Stimulated activated CD4-positive, alpha-beta T cell treated with anti-CD3 and anti-CD28 coated beads, Interleukin-2, amount 100 ng/mL, for 48 hours (primary cell): ENCODE results near the gene PIK3AP1.
"Not testable (repeated sequence)": the region's sequence is repeated elsewhere in the genome, so short reads cannot be mapped to it uniquely, and the experiment has no call there.

Experiments used
- DNase-seq, 2 donors: peaks; one replicate each; pipeline ENCODE4 v3.0.0-alpha.2; 2020

PIK3AP1 gene

GRCh38 chr10:96695975-96696634, 24.2 kb downstream of the PIK3AP1 start:
- DNase-seq: no peak

- DNase-seq: no peak
Observed at GRCh38 chr10:96695366-96695765, 24.9 kb downstream of the PIK3AP1 start.

GRCh38 chr10:96693431-96693830, 26.9 kb downstream of the PIK3AP1 start:
- DNase-seq: no peak

DNA sequence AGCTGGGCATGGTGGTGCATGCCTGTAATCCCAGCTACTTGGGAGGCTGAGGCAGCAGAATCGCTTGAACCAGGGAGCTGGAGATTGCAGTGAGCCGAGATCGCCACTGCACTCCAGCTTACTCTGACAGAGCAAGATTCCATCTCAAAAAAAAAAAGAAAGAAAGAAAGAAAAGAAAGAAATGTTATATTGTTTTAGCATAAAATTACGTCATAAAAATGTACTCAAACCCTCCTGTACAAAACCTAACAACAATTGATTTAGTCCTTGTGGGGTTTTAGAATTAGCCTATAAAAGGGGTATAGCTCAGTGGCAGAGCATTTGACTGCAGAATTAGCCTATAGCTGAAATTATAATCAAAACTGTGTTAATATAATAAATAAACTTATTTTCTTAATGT, 27.9 kb downstream of the PIK3AP1 start:
- DNase-seq: no peak

DNA sequence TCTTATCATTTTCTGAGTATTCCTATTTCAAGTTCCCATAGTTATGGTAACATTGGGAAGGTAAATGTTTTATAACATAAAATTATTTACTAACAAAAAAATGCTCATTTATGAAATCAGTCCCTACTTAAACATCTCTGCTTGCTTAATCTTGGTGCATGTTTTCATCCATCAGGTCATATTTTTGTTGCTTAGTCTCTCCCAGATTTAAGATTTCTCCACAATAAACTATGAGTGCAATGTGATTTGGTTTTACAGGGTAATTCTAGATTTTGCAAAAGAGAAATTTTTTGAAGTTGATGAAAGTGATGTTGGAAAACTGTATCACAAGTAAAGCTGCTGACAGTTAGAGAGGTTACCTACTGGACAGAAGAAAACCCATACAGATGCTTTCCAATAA, 28.6 kb downstream of the PIK3AP1 start:
- no peak for DNase-seq

GRCh38 chr10:96690755-96691730, 29.3 kb downstream of the PIK3AP1 start:
- DNase-seq: no peak

- DNase-seq: no peak
Observed at GRCh38 chr10:96688789-96689188, 31.5 kb downstream of the PIK3AP1 start.

DNA sequence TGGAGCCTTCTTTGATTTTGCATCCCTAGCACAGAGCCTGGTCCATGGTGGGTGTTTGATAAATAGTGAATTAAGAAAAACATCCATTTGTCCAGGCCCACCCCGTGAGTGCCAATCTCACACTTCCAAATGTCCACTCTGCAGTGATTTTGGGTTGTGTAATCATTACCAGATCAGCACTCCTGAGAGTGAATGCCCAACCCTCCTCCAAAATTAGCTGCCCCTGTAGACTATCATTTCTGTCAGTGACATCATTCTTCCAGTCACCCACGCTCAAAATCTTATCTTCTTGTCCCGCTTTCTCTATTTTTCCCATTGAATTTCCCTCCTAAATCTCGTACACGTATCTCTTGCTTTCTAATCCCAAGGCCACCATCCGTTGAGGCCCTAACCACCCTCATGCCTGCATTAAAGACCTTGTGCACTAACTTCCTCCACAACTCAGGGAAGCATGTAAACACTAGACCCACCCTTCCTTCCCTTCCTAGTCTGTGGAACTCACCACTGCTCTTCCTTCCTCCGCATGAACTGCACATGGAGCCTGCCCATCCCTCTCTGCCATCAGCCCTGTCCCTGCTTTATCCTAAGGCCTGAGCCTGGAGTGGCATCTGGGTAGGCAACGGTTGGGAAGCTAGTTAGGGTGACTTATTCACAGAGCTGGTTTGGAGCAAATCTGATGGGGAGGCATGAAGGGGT, 32.8 kb downstream of the PIK3AP1 start:
- no peak for DNase-seq

DNA sequence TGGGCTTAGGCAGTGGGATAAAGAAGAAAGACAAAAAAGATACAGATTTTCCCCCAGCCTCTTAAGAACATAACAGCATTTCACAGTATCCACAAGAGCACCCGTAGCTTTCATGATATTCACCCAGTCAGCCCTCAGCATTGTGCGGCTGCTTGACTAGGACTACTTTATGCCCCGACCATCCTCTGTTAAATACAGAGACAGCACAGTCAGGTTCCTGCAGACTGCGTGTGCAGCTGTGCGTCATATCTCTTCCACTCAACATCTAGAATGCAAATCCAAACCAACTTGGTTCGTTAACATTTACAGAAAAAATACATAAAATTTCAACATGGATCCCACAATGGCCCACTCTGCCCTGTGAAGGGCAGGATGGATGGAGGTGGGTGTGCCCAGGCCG, 33.8 kb downstream of the PIK3AP1 start:
- DNase-seq: no peak

DNA sequence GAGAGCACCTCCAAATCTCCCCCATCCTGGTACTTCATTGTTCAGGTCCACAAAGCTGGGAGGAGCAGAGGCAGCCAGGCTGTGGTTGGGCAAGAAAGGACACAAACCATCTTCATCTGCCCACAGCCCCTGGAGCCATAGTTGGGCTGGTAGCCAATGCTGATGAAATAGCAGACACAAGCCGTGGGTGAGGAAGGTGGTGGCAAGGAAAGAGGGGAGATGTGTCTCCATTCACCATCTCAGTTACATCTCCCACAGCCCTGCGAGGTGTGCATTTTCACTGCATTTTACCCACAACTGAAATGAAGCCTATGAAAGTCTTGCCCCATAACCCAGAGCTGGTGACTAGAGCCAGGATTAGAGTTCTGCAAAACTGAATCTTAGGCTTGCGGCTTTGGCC, 35.0 kb downstream of the PIK3AP1 start:
- no peak for DNase-seq

GRCh38 chr10:96684826-96685225, 35.5 kb downstream of the PIK3AP1 start:
- no peak for DNase-seq

DNA sequence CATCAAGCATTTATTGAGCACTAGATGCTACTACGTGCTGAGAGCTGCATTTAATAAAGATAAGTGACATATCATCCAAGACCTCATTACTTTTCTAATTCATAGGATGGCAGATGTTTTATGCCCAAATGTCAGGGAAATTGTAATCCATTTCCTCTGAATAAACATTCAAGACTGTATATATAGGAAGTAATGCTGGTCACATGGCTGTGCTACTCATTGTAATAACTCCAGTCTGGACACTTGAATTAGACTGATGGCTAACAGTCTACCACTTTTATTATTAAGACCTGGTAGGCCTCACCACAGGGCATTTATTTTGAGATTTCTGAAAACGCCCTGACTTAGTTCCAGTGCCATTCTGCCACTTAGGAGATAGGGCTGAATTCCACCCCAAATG, 36.6 kb downstream of the PIK3AP1 start:
- no peak for DNase-seq

GRCh38 chr10:96683065-96683464, 37.2 kb downstream of the PIK3AP1 start:
- no peak for DNase-seq

DNA sequence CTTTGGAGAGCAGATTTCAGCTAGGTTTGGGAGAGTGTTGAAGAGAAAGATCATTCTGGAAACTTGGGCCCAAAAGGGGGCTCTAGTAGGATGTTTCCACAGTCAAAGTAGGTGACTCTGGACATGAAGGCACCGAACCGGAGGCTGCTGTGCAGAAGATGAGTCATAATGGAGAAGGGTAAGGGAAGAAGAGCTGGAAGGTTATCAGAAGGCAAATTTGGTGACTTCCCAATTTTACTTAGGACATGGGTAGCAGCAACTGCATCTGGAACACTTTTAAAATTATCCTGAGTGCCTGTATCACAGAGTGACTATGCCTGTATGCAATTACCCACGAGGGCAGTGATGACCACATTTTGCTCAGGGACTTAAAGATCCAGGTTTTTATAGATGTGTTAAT, 38.8 kb downstream of the PIK3AP1 start:
- no peak for DNase-seq

DNA sequence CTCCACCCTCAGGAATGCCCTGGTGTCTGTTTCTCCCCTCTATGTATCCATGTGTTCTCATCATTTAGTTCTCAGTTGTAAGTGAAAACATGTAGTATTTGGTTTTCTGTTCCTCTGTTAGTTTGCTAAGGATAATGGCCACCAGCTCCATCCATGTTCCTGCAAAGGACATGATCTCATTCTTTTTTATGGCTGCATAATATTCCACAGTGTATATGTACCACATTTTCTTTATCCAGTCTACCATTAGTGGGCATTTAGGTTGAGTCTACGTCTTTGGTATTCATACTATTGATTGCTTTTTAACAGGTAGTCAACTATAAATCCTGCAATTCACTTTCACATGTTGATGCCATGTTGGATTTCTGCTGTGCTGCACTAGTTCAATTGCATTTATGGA, 39.9 kb downstream of the PIK3AP1 start:
- DNase-seq: not testable (repeated sequence)

GRCh38 chr10:96678725-96679124, 41.6 kb downstream of the PIK3AP1 start:
- DNase-seq: no peak

DNA sequence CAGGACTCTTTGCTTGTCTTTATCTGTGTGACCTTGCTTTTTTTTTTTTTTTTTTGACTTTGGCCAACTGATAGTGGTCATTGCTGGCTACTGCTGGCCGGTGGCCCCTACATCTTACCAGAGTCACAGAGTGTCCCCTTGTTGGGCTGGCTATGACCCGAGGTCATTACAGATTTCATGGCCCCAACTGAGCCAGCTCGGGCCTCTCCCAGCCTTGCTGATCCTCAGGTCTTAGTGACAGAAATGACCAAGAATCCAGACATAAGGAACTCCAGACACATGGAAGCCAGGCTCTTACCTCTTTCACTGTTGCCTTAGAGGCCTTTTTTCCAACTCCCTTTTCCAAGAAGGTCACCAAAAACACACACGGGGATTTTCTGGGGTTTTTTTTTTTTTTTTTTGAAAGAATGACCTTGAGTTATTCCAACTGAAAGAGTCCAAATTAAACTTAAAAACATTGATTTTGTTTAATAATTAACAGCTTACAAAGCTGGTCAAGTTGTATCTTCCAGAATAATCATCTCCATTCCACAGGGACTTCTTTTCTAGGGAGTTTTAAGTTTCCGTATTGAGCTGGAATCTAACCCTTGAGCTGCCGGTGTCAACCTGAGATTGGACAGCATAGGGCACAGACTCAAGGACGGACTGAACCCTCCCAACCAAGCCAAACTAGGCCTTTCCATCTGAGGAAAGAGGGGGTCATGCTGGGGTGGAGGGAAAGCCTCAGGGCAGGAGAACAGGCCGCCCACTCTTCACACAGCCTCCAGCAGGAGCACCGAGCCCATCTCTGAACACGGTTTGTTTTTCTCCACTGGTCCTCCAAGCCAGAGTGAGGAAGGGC, 43.8 kb downstream of the PIK3AP1 start:
- no peak for DNase-seq

DNA sequence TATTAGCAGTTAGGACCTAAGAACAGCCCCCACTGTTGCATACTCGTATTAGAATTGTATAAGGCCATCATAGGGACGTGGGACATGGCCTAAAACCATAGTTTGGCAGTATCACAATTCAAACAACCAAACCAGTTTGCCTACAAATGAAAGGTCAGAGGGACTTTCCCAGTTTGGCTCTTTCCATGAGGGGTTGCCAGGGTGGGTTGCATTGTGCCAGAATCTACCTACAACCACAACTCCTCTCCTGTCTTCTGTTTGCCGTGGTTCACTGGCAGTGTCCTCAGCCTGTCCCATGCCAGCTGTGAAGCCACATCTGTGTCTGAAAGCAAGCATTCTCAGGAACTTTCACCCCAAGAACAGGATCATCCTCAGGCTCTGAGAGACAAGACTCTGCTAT, 44.5 kb downstream of the PIK3AP1 start:
- DNase-seq: no peak

GRCh38 chr10:96673318-96674099, 46.8 kb downstream of the PIK3AP1 start:
- no peak for DNase-seq

DNA sequence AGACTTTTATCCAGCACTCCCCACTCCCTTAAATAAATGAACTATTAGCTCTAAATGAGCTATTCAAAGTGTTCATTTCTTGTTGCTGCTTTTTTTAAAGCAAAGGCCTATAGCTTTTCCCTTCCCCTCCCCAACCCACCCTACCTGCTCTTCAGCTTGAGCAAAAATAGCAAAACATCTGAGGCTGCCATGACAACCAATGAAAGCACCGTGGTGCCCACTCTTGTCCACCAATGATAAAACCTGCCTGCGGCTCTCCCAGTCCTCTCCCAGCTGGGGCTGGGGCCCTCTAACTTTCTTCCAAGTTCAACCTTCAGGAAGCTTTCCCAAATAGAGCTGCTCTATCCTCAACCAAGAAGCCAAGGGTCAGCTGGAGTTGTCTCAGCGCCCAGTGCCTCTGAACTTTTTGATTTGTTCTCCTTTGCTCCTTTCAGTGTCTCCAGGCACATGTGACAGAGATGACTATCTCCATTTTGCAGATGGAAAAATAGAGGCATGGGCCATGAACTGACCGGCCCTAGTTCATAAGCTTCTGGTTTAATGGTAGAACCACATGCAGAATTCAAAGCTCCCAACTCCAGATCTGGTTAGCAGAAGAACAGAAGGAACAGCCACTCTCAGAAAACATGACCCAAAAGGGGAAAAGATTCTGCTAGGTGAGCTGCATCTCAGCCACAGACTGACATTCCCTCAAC, 47.7 kb downstream of the PIK3AP1 start:
- no peak for DNase-seq

DNA sequence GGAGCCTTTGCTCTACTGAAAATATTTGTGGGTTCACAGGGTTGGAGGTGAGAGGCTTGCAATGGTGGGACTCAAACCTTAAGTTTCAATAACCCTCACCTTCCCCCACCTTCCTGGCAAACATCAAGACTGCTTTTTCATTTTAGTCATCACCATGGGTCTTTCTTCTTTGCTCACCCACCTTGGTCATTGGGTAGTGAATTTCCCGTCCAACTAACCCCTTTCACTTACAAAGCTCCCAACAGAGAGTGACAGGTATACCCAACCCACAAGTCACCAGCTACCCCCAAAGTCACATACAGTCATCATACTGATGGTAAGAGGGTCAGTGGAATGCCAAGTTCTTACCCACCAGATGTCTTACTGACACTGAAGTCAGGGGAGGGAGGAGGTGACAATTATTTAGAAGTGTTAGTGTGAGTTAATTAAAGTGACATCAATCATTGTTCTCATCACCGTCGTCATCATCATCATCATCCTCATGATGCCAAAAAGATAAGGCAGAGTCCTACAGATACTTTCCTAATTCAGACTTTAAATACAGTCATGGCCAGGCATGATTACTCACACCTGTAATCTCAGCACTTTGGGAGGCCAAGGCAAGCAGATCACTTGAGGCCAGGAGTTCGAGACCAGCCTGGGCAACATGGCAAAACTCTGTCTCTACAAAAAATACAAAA, 49.0 kb downstream of the PIK3AP1 start:
- no peak for DNase-seq
